BJ (cell line): ENCODE data around the gene KCNG1. TPM values are rescaled to one million over a fixed set of nuclear protein-coding genes. Genes with fewer than 3 reads are reported as not detected.

Experiments used
- CTCF ChIA-PET: fragments of 350-600 bp; formaldehyde crosslinking; extraction: SDS; loops from one replicate; lab custom pipeline; 2021; ENCODE audit warnings: antibody characterized with exemption, inconsistent platforms; lab: Yijun Ruan, JAX
- POLR2A ChIA-PET: fragments of 300-600 bp; sonication (Branson Sonifier 250); formaldehyde crosslinking; extraction: SDS; loops from one replicate; lab custom pipeline; 2021; ENCODE audit warnings: antibody characterized with exemption; lab: Charles Lee
- DNase-seq: peaks from one replicate; pipeline ENCODE4 v3.0.0-alpha.2; 2011; ENCODE audit warnings: low read depth
- H3K27me3 ChIP-seq: 2 replicates; pipeline ENCODE4 v1.6.0; 2011; ENCODE audit warnings: low read length; ENCODE audit not compliant: control insufficient read depth, insufficient read depth
- H3K36me3 ChIP-seq: 2 replicates; pipeline ENCODE4 v1.5.1; 2011; ENCODE audit warnings: low read length; ENCODE audit not compliant: control insufficient read depth, insufficient read depth
- H3K4me3 ChIP-seq: 2 replicates; pipeline ENCODE4 v1.5.1; 2011; ENCODE audit warnings: low read depth, mild to moderate bottlenecking, control low read depth, low read length
- polyA plus RNA-seq: library from polyadenylated mRNA; depleted of rRNA; stranded (reverse); fragments of >200 nt; gene quantifications from 2 replicates; pipeline ENCODE4 v1.2.3, GENCODE V29; 2011
- TF ChIP-seq, protein P1 (sequence below): IDR thresholded peaks from 2 replicates; pipeline ENCODE4 v1.5.1; 2011; ENCODE audit warnings: low read depth, mild to moderate bottlenecking, control low read depth, inconsistent platforms, low read length, moderate library complexity; ENCODE audit not compliant: insufficient read depth

KCNG1 gene
- polyA plus RNA-seq, 1 experiment = 18.2 TPM

DNA sequence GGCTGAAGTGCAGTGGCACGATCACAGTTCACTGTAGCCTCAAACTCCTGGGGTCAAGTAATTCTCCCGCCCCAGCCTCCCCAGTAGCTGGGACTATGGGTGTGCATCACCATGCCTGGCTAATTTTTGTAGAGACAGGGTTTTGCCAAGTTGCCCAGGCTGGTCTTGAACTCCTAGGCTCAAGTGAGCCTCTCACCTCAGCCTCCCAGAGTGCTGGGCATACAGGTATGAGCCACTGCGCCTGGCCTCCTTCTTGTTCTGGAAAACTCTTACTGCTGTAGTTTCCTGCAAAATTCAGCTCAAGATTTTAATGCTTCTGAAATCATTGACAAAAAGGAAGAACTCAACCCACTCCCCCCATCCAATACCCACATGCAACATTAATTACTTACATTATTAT is 21.9 kb upstream of the KCNG1 start:
- ChIA-PET CTCF (no interaction called here), POLR2A (no interaction called here)
- TF ChIP-seq, protein P1, sequence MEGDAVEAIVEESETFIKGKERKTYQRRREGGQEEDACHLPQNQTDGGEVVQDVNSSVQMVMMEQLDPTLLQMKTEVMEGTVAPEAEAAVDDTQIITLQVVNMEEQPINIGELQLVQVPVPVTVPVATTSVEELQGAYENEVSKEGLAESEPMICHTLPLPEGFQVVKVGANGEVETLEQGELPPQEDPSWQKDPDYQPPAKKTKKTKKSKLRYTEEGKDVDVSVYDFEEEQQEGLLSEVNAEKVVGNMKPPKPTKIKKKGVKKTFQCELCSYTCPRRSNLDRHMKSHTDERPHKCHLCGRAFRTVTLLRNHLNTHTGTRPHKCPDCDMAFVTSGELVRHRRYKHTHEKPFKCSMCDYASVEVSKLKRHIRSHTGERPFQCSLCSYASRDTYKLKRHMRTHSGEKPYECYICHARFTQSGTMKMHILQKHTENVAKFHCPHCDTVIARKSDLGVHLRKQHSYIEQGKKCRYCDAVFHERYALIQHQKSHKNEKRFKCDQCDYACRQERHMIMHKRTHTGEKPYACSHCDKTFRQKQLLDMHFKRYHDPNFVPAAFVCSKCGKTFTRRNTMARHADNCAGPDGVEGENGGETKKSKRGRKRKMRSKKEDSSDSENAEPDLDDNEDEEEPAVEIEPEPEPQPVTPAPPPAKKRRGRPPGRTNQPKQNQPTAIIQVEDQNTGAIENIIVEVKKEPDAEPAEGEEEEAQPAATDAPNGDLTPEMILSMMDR = no peak
- Histone ChIP-seq H3K4me3 (no peak overlapping the region), H3K36me3 (no peaks in the 10 kb centered on the region), H3K27me3 (peaks cover 2% of the 10 kb centered on the region; the same call in 1 of the 2 replicates)
- DNase-seq = no peak

DNA sequence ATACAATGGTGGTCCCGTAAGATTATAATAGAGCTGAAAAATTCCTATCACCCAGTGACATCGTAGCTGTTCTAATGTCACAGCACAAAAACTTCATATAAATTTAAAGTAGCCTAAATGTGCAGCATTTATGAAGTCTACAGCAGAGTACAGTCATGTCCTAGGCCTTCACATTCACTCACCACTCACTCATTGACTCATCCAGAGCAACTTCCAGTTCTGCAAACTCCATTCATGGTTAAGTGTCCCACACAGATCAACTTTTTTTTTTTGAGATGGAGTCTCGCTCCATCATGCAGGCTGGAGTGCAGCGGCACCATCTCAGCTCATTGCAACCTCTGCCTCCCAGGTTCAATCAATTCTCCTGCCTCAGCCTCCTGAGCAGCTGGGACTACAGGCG is 20.9 kb upstream of the KCNG1 start:
- CTCF ChIA-PET = interaction anchor here (0.7 to 1.0 kb wide), 3 partner anchors 48 to 1671 kb away, joined by 3 to 4 read pairs (median 3); no protein-coding TSS in a partner anchor
- TF ChIP-seq, protein P1 = no peak
- POLR2A ChIA-PET = no interaction called here

DNA sequence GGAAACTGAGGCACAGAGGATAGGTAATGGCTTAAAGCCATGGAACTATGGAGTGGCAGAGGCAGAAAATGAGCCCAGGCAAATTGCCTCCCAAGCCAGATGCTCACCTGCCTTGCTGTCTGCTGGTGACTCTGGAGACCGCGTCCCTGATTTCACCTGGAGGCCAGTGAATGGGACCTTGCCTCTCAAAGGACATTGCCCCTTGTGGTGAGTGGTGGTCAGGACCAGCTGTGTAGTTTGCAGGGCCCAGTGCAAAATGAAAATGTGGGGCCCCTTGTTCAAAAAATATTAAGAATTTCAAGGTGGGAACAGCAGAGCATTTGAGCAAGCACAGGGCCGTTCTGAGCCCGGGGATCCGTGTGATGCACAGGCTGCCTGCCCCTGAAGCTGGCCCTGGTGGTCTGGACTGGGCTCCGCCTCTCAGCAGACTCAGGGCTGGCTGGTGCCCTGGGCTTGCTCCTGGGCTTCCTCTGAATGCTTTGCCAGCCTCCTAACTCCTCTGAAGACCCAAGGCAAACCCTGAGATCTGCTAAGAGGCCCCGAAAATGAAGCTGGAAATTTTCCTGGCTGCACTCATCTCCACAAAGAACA is 19.8 kb upstream of the KCNG1 start:
- peaks cover 2% of the 10 kb centered on the region; the same call in 1 of the 2 replicates for H3K27me3 ChIP-seq
- CTCF ChIA-PET = interaction anchor here (0.8 to 1.1 kb wide), 3 partner anchors 9 to 50 kb away, joined by 3 to 4 read pairs (median 3); no protein-coding TSS in a partner anchor
- POLR2A ChIA-PET = no interaction called here

More for the DNA sequence above, 20.9 kb upstream of the KCNG1 start:
- peaks cover 2% of the 10 kb centered on the region; the same call in 1 of the 2 replicates for H3K27me3 ChIP-seq
- no peak overlapping the region for H3K4me3 ChIP-seq
- H3K36me3 ChIP-seq = no peaks in the 10 kb centered on the region
- no peak for DNase-seq

DNA sequence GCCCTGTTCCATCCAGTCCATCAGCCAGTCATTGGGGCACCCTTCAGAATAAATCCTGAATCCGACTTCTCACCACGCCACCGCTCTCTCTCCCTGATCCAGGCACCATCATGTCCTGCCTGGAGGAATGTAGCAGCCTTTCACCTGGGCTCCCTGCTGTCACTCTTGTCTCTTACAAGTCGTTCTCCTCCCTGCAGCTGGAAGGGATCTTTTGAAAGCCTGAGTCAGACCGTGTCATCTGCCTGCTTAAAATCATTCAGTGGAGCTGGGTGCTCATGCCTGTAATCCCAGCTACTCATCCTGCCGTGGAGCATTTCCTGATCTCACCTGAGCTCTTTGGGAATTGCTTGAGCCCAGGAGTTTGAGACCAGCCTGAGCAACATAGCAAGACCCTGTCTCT is 19.2 kb upstream of the KCNG1 start:
- H3K36me3 ChIP-seq = no peaks in the 10 kb centered on the region
- CTCF ChIA-PET = interaction anchor here (1.0 to 1.1 kb wide), 2 partner anchors 14 to 50 kb away, joined by 3 read pairs; no protein-coding TSS in a partner anchor
- POLR2A ChIA-PET = interaction anchor here (0.8 kb wide), 1 partner anchor 309 kb away, joined by 3 read pairs; no protein-coding TSS in a partner anchor
- H3K4me3 ChIP-seq = no peak overlapping the region
- no peak for DNase-seq
- TF ChIP-seq, protein P1 = no peak
- peaks cover 2% of the 10 kb centered on the region; the same call in 1 of the 2 replicates for H3K27me3 ChIP-seq

More for the DNA sequence above, 19.8 kb upstream of the KCNG1 start:
- H3K36me3 ChIP-seq = no peaks in the 10 kb centered on the region
- H3K4me3 ChIP-seq = no peak overlapping the region
- no peak for DNase-seq
- TF ChIP-seq, protein P1 = 0 out of 2 replicates have a peak, but pooled peaks have one; percentile 4

DNA sequence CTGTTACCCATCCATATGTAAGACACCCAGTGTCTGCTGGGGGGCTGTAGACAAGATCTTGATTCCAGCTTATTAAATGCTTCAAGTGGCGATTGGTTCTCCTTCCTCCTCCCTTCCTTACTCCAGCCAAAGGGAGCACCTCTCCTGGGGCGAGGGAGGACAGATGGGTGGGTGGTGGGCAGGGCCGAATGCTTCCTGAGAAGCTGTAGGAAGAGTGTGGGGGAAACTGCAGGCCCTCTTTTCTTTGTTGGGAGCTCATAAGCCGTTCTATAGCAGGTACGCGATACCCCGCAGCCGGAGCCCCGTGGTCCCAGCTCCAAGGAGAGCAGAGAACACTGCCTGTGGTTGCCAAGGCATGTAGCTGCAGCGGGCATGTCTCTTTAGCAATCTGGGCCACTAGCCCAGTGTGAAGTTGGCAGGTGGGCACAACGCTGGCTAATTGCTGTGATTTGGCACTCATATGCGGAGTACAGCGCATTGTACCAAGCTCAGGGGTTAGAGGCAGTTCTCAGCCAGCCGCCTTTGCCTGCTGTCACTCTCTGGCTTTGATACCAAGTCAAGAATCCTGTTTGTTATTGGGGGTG is 14.7 kb upstream of the KCNG1 start:
- Histone ChIP-seq H3K27me3 (peaks cover 2% of the 10 kb centered on the region; the same call in 1 of the 2 replicates), H3K4me3 (no peak overlapping the region), H3K36me3 (no peaks in the 10 kb centered on the region)
- TF ChIP-seq, protein P1 = no peak
- ChIA-PET POLR2A (no interaction called here), CTCF (interaction anchor here (0.8 to 1.6 kb wide), 3 partner anchors 11 to 22 kb away, joined by 3 to 7 read pairs (median 6); no protein-coding TSS in a partner anchor)
- DNase-seq = no peak
